Parathyroid adenoma (tissue), 2 donors: ENCODE measurements around the gene PPP2R5E.

Experiments used
- H2AFZ ChIP-seq: fragments of 300-600 bp; sonication (generic); one replicate; pipeline ENCODE4 v1.7.0; 2017; ENCODE audit warnings: antibody characterized with exemption, mild to moderate bottlenecking
- H3K27ac ChIP-seq: fragments of 300-600 bp; sonication (generic); one replicate; pipeline ENCODE4 v1.7.0; 2017
- H3K27me3 ChIP-seq: fragments of 300-600 bp; sonication (generic); one replicate; pipeline ENCODE4 v1.7.0; 2017; ENCODE audit warnings: low read length; ENCODE audit not compliant: control insufficient read depth, insufficient read depth
- H3K36me3 ChIP-seq: fragments of 300-600 bp; sonication (generic); one replicate; pipeline ENCODE4 v1.7.0; 2017; ENCODE audit warnings: low read length; ENCODE audit not compliant: control insufficient read depth, insufficient read depth
- H3K4me1 ChIP-seq: fragments of 300-600 bp; sonication (generic); one replicate; pipeline ENCODE4 v1.7.0; 2017; ENCODE audit warnings: control low read depth
- H3K4me2 ChIP-seq: fragments of 300-600 bp; sonication (generic); one replicate; pipeline ENCODE4 v1.7.0; 2017; ENCODE audit warnings: low read length
- H3K4me3 ChIP-seq: fragments of 300-600 bp; sonication (generic); one replicate; pipeline ENCODE4 v1.7.0; 2017; ENCODE audit warnings: low read depth, low read length
- H3K79me2 ChIP-seq: fragments of 300-600 bp; sonication (generic); one replicate; pipeline ENCODE4 v1.7.0; 2017; ENCODE audit warnings: control low read depth
- H3K9ac ChIP-seq: fragments of 300-600 bp; sonication (generic); one replicate; pipeline ENCODE4 v1.7.0; 2017; ENCODE audit warnings: mild to moderate bottlenecking
- H3K9me3 ChIP-seq: fragments of 300-600 bp; sonication (generic); one replicate; pipeline ENCODE4 v1.7.0; 2017; ENCODE audit warnings: low read length; ENCODE audit not compliant: control insufficient read depth
- TF ChIP-seq, protein P1 (sequence below): fragments of 300-600 bp; sonication (generic); IDR thresholded peaks from one replicate; pipeline ENCODE4 v1.7.0; 2017; ENCODE audit warnings: antibody characterized with exemption, mild to moderate bottlenecking
- donor health status: primary hyperparathyroidism.

The PPP2R5E gene

GRCh38 chr14:63444588-63444987, 98.6 kb downstream of the PPP2R5E start:
- TF ChIP-seq, protein P1, sequence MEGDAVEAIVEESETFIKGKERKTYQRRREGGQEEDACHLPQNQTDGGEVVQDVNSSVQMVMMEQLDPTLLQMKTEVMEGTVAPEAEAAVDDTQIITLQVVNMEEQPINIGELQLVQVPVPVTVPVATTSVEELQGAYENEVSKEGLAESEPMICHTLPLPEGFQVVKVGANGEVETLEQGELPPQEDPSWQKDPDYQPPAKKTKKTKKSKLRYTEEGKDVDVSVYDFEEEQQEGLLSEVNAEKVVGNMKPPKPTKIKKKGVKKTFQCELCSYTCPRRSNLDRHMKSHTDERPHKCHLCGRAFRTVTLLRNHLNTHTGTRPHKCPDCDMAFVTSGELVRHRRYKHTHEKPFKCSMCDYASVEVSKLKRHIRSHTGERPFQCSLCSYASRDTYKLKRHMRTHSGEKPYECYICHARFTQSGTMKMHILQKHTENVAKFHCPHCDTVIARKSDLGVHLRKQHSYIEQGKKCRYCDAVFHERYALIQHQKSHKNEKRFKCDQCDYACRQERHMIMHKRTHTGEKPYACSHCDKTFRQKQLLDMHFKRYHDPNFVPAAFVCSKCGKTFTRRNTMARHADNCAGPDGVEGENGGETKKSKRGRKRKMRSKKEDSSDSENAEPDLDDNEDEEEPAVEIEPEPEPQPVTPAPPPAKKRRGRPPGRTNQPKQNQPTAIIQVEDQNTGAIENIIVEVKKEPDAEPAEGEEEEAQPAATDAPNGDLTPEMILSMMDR = no peak
- no peaks in the 10 kb centered on the region for H3K9me3 ChIP-seq
- H3K4me2 ChIP-seq = no peak overlapping the region
- H2AFZ ChIP-seq = no peak overlapping the region
- no peak overlapping the region for H3K27ac ChIP-seq
- H3K36me3 ChIP-seq = no peaks in the 10 kb centered on the region
- no peaks in the 10 kb centered on the region for H3K27me3 ChIP-seq
- H3K79me2 ChIP-seq = peaks cover 42% of the 10 kb centered on the region
- no peak overlapping the region for H3K4me3 ChIP-seq
- H3K9ac ChIP-seq = no peak overlapping the region
- H3K4me1 ChIP-seq = no peaks in the 10 kb centered on the region

DNA sequence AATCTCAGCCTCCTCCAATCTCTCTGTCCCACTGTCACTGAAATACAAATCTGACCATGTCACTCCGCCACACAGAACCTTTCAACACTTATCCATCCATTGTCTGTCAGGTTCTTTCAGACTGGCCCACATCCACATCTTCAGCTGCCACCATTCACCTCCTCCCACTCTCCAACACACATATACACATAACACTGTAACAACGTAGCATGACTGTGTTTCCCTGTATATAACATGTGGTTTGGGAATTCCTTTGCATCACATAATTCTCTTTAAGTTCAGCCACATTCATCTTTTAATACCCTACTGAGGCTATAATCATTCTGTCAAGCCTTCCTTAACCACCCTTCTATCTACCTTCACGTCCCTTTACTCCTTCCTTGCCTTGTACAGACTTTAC, 99.2 kb downstream of the PPP2R5E start:
- H3K9ac ChIP-seq = no peak overlapping the region
- no peak overlapping the region for H3K4me2 ChIP-seq
- no peaks in the 10 kb centered on the region for H3K36me3 ChIP-seq
- H3K4me1 ChIP-seq = no peaks in the 10 kb centered on the region
- H3K79me2 ChIP-seq = peaks cover 41% of the 10 kb centered on the region
- no peaks in the 10 kb centered on the region for H3K27me3 ChIP-seq
- no peaks in the 10 kb centered on the region for H3K9me3 ChIP-seq
- TF ChIP-seq, protein P1 = no peak
- no peak overlapping the region for H3K27ac ChIP-seq
- no peak overlapping the region for H2AFZ ChIP-seq
- no peak overlapping the region for H3K4me3 ChIP-seq

GRCh38 chr14:63443361-63443760, 99.8 kb downstream of the PPP2R5E start:
- H3K27ac ChIP-seq = no peak overlapping the region
- TF ChIP-seq, protein P1 = no peak
- H3K4me3 ChIP-seq = no peak overlapping the region
- peaks cover under 1% of the 10 kb centered on the region for H3K4me1 ChIP-seq
- no peak overlapping the region for H2AFZ ChIP-seq
- H3K79me2 ChIP-seq = peaks cover 39% of the 10 kb centered on the region
- H3K27me3 ChIP-seq = no peaks in the 10 kb centered on the region
- H3K9ac ChIP-seq = no peak overlapping the region
- H3K36me3 ChIP-seq = no peaks in the 10 kb centered on the region
- H3K9me3 ChIP-seq = no peaks in the 10 kb centered on the region
- H3K4me2 ChIP-seq = no peak overlapping the region

GRCh38 chr14:63438065-63438757, 105.0 kb downstream of the PPP2R5E start:
- Histone ChIP-seq H3K9me3 (no peaks in the 10 kb centered on the region), H3K4me3 (peak overlapping the region; percentile 35), H3K79me2 (peaks cover 23% of the 10 kb centered on the region), H3K9ac (no peak overlapping the region), H3K4me1 (peaks cover 32% of the 10 kb centered on the region), H2AFZ (no peak overlapping the region), H3K27ac (peak overlapping the region; percentile 65), H3K27me3 (no peaks in the 10 kb centered on the region), H3K4me2 (peak overlapping the region; percentile 13), H3K36me3 (no peaks in the 10 kb centered on the region)
- TF ChIP-seq, protein P1 = no peak
